Inflammatory macrophage (primary cell): ENCODE results near the gene SORCS3.

ENCODE experiments used
- DNase-seq, 2 donors: peaks; one replicate each; pipeline ENCODE4 v3.0.0-alpha.2; 2020 to 2022

The SORCS3 gene

DNA sequence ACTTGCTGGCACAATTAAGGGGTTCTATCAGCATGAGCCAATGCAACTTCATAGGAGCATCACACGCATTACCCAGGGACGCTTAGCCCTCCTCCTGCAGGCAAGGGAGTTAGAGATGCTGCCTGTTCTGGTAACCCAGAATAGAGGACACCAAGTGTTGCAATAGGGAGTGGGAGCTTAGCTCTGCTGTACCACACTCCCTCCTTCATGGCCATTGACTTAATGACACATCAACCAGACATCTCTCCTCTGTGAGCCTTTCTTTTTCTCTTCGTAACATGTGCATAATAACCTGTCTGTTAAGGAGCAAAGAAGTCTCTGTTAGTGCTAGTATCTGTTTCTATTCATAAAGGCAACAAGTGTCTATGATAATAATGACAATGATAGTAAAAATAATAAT lies 282.4 kb downstream of the SORCS3 start:
- no peak for DNase-seq

DNA sequence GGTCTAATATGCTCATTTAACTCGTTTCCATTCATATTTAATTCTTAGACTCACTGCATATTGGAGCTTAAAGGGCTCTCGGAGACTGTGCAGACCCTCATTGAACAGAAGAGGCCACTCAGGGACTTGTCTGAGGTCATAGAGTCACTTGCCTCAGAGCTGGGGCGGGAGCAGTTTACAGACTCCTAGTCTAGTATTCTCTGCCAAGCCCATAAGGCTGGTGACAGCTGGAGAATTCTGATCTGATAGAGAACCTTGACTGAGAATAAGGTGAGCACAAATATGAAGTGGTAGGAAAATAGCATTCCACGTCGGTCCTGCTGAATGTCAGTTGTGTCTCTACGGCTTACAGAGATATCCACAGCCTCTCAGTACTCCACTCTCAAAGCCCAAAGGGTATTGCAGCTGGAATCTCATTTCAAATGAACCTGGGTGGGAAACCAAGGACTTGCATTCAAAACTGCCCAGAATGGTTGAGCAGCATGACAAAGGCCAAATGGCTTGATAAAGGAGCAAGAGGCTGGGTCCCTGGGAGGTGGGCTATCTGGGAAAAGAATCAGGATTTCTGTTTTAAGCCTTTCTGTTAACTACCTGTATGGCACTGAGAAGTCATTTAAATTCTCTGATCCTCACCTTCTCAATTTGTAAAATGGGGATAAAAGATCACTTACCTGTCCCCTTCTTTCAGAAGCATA lies 283.2 kb downstream of the SORCS3 start:
- no peak for DNase-seq

DNA sequence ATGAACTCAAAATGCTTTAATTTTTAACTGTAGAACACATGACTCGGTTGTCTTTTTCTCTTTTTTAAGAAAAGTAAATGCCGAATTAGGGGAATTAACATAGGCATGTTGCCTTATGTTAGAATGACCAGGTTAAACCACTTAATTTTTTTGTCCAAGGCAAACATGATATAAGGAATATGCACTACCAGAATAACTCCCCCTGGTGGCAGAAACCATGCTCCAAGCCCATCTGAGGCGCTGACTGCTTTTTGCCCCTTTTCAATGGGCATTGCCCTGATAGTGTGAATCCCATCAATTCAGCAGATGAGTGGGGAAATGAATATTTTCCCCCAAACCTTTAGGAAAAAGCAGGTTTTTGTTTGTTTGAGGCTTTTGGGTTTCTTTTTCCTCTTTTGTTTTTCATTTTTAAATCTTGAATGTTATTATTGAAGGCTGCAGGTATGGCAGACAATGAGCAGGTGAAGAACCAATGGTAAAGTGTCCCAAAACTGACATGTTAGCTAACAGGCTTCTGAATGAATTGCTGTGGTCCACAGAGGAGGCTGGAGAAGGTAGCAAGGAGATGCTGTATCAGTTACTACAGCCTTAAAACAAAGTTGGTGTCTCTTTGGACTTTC lies 284.3 kb downstream of the SORCS3 start:
- DNase-seq = peak; percentile 32 to 43

DNA sequence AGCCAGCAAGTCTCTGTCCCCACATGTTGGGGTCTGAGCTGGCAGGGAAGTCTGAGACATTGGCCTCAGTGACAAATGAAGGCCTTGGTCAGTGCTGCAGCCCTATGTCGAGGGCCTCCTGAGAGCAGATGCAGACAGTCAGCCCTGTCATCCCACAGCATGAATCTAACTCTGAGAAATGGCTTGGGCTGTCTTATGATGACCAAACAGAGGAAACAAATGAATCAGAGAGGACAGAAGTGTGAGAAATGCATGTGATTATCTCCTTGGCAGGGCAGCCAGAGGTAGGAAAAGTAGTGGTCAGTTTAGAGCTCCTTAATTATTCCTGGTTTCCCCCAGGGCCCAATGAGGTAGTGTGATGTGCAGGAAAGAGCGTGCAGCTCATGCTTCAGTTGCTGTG lies 287.6 kb downstream of the SORCS3 start:
- DNase-seq = no peak

DNA sequence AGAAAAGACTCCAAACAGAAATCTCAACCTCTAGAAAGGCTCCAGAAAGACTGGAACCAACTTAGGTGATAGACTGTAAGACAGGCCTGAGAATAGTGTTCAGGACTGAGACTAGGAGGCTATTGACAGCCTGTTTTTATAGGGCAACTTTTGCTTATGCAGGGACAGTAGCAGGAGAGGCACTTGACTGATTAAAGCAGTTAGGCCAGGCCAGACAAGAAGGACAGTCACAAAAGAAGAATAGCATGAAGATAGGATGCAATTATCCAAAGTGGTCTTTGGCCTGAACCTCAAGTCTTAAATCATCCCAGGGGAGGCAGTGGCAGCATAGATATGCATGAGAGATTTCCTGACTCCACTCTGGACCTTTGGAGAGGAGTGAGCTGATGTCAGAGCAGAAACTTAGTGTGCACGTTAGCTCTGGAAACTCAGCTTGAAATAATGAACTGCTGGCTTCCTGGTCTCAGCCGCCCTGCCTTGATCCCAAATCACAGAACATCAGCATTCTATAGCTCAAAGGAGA lies 290.6 kb downstream of the SORCS3 start:
- no peak for DNase-seq

DNA sequence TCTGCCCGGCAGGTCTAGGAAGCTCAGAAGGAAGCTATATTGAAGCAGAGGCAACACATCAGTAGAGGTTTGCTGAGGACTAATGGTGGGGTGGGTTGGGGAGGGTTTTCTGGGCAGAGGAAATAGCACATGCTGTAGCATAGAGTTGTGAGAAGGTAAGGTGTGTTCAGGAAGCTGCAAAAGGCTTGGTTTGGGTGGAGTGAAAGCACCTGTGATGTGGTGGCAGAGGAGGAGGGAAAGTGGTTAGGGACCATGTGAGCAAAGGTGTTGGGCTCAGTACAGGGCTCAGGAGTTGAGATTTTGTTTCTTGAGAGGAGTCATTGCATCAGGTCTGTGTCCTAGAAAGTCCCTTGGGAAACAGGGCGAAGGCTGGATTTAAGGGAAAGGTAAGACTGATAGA lies 294.6 kb downstream of the SORCS3 start:
- DNase-seq = no peak

DNA sequence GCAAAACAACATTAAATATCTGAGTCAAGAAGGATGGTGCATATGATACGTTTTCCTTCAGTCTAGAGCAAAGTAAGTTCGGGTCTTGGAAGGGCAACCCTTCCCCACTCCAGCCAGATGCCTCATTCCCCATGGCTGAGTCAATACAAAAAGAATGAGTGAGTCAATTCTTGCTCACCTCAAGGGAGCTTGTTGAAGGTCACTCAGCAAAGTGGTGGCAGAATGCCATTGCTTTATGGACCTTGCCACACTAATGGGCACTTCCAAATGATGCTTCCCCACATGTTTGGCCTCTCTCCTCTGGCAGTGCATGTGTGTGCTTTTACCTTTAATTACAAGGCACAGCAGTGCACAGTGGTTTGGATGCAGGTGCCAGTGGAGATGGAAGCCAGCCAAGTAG lies 296.5 kb downstream of the SORCS3 start:
- no peak for DNase-seq

DNA sequence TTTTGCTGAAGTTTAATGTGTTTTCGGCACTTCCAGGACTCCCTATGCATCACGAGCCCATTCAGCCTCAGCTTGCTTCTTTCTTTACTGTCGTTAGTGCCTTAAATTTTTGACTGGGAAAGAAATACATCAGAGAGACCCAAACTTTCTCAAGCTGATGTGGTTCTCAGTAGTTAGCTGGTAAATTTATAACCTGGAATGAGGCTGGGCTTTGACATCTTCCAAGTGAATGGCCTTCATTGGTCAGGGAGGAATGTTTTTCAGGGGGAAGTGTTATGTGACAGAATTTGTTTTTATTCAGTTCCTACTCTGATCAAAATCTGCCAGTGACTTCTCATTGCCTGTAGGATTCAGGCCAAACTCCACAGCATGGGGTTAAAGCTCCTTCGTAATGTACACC lies 296.9 kb downstream of the SORCS3 start:
- DNase-seq = no peak

DNA sequence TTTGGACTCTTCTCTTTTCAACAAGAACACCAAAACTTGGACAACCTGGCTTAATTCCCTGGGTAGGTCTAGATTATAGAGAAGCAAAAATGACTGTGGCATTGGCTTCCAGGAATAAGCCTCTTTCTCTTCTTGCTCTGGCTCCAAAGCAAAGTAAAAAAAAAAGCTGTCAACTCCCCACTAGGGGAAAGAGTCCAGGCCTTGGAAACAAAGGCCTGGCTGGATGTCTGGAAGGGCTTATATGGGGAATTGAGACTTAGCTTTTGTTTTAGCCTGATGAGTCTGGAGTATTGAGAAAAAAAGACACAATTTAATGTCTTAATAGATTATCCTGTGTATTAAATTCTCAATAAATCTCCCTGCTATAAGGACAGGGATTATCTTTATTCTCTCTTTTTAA lies 300.6 kb downstream of the SORCS3 start:
- no peak for DNase-seq

DNA sequence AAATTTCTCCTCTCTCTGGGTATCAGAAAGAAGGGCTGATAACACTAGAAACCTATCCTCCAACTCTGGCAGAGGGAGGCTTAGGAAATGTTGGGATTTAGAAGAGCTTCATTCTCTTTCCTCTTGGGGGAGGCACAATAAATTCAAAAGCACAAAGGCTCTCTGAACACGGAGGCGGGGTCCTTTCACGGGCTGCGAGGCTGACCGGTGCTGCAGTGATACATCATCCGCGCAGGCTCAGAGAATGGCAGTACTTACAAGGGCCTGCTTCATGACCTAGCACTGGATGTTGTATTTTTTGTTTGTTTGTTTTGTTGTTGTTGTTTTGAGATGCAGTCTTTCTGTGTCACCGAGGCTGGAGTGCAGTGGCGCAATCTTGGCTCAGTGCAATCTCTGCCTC lies 306.2 kb downstream of the SORCS3 start:
- DNase-seq = no peak

DNA sequence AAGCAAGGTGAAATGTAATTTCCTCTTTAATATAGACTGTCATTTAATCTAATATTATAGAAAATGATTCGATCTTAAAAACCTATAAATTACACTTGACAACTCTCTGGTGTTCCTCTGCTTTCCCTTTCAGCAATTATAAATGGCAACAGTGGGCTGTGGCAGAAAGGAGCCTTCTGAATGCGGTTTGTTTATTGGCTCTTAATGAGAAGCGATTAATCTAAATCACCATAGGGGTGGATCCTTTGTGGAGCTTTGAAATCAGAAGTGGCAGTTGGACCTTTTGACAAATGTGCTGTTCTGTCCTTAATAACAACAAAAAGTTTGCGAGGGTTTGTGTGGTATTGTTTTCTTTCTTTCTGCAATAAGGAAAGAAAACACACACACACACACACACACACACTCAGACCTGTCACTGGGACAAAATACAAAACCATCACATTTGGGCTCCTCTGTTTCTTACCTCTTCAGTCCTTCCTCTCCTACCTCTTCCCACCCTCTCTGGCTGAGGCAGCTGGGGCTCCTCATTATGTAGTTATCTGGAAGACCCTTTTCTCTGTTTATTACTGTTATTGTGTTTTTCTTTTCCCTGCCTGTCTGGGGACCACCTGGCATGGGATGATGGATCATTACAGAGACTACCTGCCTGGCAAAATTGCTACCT lies 316.2 kb downstream of the SORCS3 start:
- no peak for DNase-seq

DNA sequence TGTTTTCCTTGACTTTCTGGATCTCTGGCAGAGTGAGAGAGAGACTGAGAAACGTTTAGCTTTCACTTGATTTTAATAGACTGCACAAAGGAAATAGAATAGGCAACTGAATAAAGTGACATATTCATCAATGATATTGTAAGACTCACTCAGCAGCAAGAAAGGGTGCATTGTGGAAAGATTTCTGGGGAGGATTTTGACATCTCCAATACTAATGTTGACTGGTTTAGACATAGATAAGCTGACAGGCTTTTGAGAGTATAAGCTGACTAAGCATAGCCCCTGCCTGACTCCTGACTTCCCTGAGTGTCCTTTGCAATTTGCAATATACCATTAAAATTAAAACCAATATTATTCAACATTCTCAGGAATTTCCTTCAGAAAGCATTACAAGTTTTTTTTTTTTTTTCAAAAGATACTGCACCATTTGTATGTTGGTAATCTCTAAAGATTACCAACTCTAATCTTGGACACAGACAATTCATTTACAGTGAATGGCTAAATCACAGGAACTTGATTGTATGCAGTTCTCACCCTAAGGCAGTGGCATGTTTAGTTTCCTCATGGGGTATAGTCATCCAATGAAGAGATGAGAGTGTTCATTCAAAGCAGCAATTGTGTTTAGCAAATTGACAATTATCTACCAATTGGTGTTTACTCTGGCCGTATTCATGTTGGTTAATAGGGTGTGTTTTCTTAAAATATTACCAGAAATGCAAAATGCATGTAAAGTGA lies 325.6 kb downstream of the SORCS3 start:
- DNase-seq = no peak

DNA sequence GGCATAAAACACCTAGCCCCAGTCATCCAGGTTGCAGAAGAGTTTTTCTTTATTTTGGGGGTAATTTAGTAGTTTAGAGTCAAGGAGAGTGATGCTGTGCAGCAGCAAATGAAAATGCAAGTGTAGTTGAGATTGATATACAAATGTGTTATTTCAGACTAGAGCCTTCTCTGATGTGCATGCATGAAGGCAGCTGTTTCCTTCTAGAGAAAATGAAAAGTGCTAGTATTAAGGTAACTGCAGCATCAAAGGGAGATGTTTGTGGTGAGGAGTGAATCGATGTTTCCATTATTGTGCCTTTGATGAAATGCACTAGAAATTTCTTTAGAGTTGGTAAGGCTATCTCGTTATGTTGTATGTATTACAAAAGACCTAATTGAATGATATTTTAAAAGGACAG lies 339.3 kb downstream of the SORCS3 start:
- DNase-seq = no peak

DNA sequence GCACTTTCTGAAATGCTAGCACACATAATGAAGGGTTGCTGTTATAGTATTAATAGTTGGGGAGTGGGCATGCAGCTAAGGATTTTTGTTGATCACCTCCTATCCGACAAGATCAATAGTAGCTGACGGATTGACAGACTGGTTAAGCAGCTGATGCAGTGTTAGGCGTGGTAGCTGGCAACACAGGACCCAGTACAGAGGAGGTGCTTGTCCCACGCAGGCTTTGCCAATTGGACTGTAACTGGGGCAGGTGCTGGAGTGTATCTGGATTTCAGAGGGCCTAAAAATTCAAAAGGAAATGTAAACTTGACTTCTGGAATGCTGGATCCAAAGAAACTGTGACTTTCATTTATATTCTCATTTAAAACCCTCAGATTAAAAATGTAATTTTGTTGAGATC lies 340.9 kb downstream of the SORCS3 start:
- DNase-seq = no peak

DNA sequence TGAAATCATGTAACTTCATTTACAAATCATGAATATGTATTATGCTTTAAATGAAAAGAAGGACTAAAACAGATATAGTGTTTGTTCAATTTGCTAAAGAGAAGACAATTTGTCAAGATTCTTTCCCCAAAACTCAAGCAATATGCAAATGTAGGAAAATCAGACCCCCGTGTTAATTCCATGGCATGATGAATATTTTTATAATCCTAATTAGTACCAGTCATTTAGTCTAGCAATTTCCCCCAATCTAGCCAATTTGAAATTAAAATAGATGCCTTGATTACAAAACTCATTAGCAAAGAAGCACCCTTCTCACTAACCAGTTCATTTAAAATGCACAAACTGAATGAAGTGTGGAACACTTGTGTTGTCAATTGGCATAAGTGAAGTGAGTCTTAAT lies 347.6 kb downstream of the SORCS3 start:
- DNase-seq = no peak

DNA sequence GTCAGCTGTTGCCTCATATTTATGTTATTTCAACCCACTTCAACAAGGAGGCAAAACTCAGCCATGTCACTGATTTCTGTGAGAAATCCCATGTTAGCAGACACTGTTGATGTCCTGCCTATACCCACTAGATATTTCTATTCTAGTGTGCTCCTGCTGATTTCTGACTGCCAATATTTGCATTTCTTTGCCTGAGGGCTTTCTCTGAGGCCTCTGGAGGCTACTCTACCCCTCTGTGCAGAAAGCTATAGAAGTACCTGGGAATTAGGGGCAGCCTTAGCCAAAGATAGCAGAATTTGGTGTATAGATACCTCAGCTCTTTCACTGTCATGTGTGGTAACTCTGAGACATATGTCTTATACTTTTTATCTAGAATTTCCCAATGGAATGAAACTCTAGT lies 348.8 kb downstream of the SORCS3 start:
- no peak for DNase-seq

DNA sequence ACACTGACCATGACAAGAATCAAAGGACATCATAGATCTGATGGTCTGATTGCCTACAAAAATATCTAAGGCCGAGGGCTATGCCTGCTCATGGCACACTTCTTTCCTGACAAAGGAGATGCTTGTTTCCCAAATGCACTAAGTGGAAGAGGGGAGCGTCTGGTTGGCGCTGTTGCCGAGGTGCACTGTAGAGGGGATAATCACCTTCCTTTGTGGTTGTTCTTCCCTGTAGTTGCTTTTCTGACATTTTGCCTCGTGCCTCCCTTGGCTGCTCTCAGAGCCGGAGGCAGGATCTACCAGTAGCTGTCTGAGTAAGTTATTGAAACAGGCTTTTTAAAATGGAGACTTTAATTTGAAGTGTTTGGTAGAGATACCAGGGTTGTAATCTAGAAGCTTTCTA lies 352.0 kb downstream of the SORCS3 start:
- DNase-seq = no peak

DNA sequence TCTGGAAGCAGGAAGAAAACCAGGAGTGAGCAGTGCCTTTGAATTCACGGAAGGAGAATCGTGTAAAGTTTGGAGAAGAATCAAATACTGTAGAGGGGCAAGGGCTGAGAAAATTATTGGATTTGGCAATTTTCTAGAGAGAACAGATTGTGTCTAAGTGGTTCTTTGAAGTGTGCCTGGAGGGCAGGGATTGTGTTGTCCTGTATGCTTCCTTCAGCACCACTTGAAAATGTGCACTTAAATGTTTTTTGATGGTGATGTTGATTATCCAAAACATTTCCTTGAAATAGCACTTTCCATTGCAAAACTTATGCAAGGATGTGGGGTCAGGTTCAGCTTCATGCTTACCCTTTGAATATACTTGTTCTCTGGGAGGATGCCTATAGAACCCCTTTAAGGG lies 360.2 kb downstream of the SORCS3 start:
- no peak for DNase-seq

DNA sequence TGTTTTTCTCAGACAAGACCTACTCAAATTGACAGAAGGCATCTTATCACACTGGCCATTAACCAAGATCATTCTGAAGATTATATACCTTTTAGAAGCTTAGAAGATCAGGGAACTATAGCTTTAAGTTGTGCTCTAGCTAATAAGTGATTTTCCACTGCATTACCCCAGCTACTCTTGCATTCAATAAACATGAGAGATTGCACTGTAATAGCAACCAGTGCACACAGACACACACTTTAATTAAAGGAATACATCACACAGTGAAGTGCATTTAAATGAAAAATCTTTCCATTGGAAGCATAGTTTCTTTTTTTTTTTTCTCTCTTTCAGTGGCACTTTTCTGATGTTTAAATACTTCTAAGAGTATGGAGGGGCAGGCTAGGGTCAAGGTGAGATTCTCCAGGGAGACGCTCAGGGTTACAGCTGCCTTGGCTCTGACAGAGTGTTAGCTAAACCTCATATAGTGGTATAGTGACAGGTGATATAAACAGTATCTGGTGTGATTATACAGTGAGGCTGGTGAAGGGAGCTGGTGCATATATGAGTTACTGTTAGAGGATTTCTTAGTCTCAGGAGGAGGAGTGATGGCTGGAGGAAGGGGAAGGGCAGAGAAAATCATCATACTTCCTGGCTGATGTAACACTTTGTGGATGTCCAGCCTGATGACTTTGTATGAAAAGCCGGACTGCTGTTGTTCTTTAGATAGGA lies 369.5 kb downstream of the SORCS3 start:
- DNase-seq = no peak

DNA sequence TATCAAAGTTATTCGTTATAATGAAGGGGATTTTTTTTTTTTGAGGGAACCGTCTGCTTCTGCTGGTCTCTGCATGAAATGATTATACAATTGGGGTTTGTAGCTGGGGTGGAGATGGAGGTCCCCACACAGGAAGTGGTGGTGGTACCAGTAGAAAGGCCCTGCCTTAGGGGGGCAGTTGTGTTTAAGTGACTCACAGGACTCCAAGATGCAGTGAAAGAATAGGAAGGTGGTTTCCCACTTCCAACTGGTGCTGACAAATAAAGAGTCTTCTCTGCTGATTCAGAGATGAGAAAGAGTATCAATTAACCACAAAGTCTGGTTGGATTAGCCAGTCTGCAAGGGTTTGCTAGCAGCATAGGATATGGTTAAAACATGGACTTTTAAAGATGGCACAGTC lies 376.0 kb downstream of the SORCS3 start:
- DNase-seq = no peak

DNA sequence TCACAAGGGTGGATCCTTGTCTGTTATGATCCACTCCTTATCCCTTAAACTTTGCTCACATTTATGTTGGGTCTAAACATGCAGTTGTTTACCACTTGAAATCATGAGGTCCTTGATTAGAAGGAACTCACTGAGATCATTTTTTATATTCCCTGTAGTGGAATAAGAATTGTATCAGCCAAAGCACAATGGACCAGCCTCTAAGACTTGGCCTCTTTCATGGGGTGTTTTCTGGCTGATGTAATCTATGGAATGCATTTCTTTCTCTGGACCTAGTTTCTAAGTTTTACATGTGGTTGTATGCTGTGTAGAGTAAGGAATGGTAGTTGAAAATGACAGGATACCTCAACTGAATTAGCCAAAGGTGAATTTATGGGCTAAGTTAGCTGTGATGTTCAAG lies 376.6 kb downstream of the SORCS3 start:
- no peak for DNase-seq

DNA sequence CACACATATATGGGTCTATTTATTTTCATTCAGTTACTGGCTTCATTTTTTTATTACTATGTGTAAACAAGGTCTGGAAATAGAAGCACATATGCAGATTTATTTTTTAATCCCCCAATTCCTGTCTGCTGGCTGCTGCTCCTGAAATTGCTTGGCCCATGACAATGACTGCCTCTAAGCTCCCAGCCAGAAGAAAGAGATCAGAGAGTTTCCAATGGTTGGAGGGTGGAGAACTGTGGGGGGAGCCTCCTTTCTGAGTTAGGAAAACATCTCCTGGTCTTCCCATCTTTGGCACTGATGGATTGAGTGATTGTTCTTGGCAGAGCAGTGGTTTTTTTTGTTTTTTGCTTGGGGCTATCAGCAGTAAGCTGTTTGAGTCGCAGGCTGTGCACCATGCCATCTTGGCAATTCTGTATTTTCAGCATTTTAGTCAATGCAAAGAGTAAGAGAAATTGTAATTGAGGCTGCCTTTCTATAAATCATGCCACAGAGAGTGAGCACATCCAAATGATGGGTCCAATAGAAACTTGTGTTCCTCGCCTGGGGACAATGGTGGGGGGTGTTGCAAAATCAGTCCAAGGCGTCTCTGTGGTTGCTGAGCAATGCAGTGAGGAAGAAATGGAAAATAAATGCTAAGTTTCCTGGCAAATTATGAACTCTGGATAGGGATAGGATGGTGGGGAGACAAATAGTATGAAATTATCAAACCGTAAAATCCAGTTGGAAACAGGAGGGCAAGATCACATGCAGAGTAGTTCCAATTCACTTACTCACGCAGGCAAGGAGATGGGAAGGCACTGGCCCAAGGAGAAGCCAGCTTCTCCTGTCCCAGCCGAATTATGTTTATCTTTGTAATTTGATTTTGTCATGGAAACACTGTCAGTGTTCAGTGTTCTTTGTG lies 382.4 kb downstream of the SORCS3 start:
- no peak for DNase-seq
